ENCODE data around the gene EPHA10.

EPHA10 gene

GRCh38 chr1:37808369-37809319 lies 43.7 kb upstream of the EPHA10 start (continued):
- TF ChIP-seq INSM2 (tag by site-specific recombination; IDR thresholded peaks at IDR 0.05) (peak; percentile 11; the same call in 1 of the 2 replicates), ATF2 (tag by site-specific recombination; IDR thresholded peaks at IDR 0.05; ENCODE audit: low read depth) (no peak), ZFP41 (tag by site-specific recombination; IDR thresholded peaks at IDR 0.05; ENCODE audit: borderline replicate concordance) (no peak), MZF1 (tag by site-specific recombination; IDR thresholded peaks at IDR 0.05; ENCODE audit: borderline replicate concordance) (no peak), OVOL3 (tag by site-specific recombination; IDR thresholded peaks at IDR 0.05) (no peak), ZNF76 (tag by site-specific recombination; IDR thresholded peaks at IDR 0.05; ENCODE audit: borderline replicate concordance, low read depth) (0 out of 2 replicates have a peak, but pooled peaks have one; percentile 18)

- Histone ChIP-seq H3K27ac (ENCODE audit: extremely low read depth, low read depth, low read length) (peak within 1 kb of the TSS; percentile 65), H3K9me3 (ENCODE audit: control insufficient read depth, insufficient read depth, low read depth, low read length) (no peaks in the 10 kb centered on the region), H3K4me3 (ENCODE audit: low read depth, low read length) (peak within 1 kb of the TSS; percentile 91), H3K4me1 (ENCODE audit: control insufficient read depth, insufficient read depth, low read length) (peaks cover 3% of the 10 kb centered on the region; the same call in 1 of the 2 replicates), H3K36me3 (ENCODE audit: control insufficient read depth in 2 of 2, insufficient read depth in 1 of 2, low read length in 2 of 2) (peaks cover 13 to 65% of the 10 kb centered on the region in 2 experiments)
- ChIA-PET POLR2A (interaction anchor here (0.5 to 3.3 kb wide), 25 partner anchors 9 to 1813 kb away, joined by 3 to 50 read pairs (median 4); partner anchors contain the start of genes CDCA8, EPHA10 and MTF1), CTCF (interaction anchor here (0.5 to 1.4 kb wide), 6 partner anchors 12 to 211 kb away, joined by 3 to 5 read pairs (median 3); partner anchors contain the start of gene MTF1)
- 0 out of 2 replicates have a peak, but pooled peaks have one; percentile 14 for TF ChIP-seq ZNF585B (tag by site-specific recombination; IDR thresholded peaks at IDR 0.05)
- peak; percentile 9; the same call in 1 of the 2 replicates for TF ChIP-seq KLF1 (tag by site-specific recombination; IDR thresholded peaks at IDR 0.05)
- TF ChIP-seq ZNF324 (tag by site-specific recombination; IDR thresholded peaks at IDR 0.05): 0 out of 2 replicates have a peak, but pooled peaks have one; percentile 21
- TF ChIP-seq ELK4 (IDR thresholded peaks at IDR 0.05; ENCODE audit: borderline replicate concordance, low read depth, low read length): peak; percentile 83; the same call in 1 of the 2 replicates
- peak; percentile 23; the same call in 1 of the 2 replicates for TF ChIP-seq ZNF692 (tag by site-specific recombination; IDR thresholded peaks at IDR 0.05)
- no peak for TF ChIP-seq ZNF341 (tag by site-specific recombination; IDR thresholded peaks at IDR 0.05; ENCODE audit: low read depth)
- 0 out of 2 replicates have a peak, but pooled peaks have one; percentile 18 for TF ChIP-seq KLF7 (tag by site-specific recombination; IDR thresholded peaks at IDR 0.05; ENCODE audit: borderline replicate concordance)
- TF ChIP-seq KLF9 (tag by site-specific recombination; IDR thresholded peaks at IDR 0.05; ENCODE audit: low read depth): peak; percentile 8; the same call in 1 of the 2 replicates
- TF ChIP-seq PATZ1 (tag by site-specific recombination; IDR thresholded peaks at IDR 0.05): peak; percentile 17; the same call in 1 of the 2 replicates
- 0 out of 2 replicates have a peak, but pooled peaks have one; percentile 9 for TF ChIP-seq IKZF3 (tag by site-specific recombination; IDR thresholded peaks at IDR 0.05)
- no peak for TF ChIP-seq YY1 (tag by site-specific recombination; IDR thresholded peaks at IDR 0.05)
- peak; percentile 37; the same call in 1 of the 2 replicates for TF ChIP-seq ZBTB17 (tag by site-specific recombination; IDR thresholded peaks at IDR 0.05)
- TF ChIP-seq TRIM28 (IDR thresholded peaks at IDR 0.05; ENCODE audit: borderline replicate concordance, low read length): no peak
- TF ChIP-seq AEBP2 (tag by site-specific recombination; IDR thresholded peaks at IDR 0.05; ENCODE audit: borderline replicate concordance): no peak
- TF ChIP-seq ZNF501 (tag by site-specific recombination; IDR thresholded peaks at IDR 0.05): peak; percentile 31; the same call in 1 of the 2 replicates
- TF ChIP-seq KLF16 (tag by site-specific recombination; IDR thresholded peaks at IDR 0.05): 0 out of 2 replicates have a peak, but pooled peaks have one; percentile 35
Observed at GRCh38 chr1:37807555-37808368, 42.8 kb upstream of the EPHA10 start, which contains the start of the genes C1orf122 and YRDC. Gene C1orf122, plus strand, starts transcription at chr1:37807790. Its CDS starts 615 bp downstream, at chr1:37808405. Gene YRDC, minus strand, starts transcription at chr1:37808208. Its CDS starts 28 bp downstream, at chr1:37808180.
